Naive thymus-derived CD4-positive, alpha-beta T cell (primary cell): ENCODE results near the gene LPCAT3. TPM values are rescaled to one million over a fixed set of nuclear protein-coding genes. Genes with fewer than 3 reads are reported as not detected.

ENCODE experiments used
- ATAC-seq: fragments of 150-1000 bp; cut with Tn5 transposase; 2 replicates; pipeline ENCODE4 v1.10.0; 2021; ENCODE audit warnings: mild to moderate bottlenecking, moderate library complexity
- CTCF ChIA-PET: fragments of 350-600 bp; sonication (Branson Sonifier 250); formaldehyde crosslinking; loops from one replicate; lab custom pipeline; 2021; ENCODE audit warnings: antibody characterized with exemption; lab: Charles Lee
- POLR2A ChIA-PET: fragments of 350-600 bp; sonication (Branson Sonifier 250); formaldehyde crosslinking; loops from one replicate; lab custom pipeline; 2021; ENCODE audit warnings: antibody characterized with exemption, inconsistent platforms; lab: Charles Lee
- DNase-seq, 9 donors: peaks; one replicate each; pipeline versions ENCODE4 v3.0.0 to v3.0.0-alpha.2; 2020 to 2022; ENCODE audit warnings: mixed read lengths in 1 of 9
- H3K27ac ChIP-seq: one replicate; pipeline ENCODE4 v1.7.0; 2013; ENCODE audit warnings: mild to moderate bottlenecking, low read depth, low read length, moderate library complexity
- H3K27me3 ChIP-seq, 2 donors: one replicate each; pipeline ENCODE4 v1.7.0; 2013; ENCODE audit warnings: low read length in 2 of 2, mild to moderate bottlenecking in 2 of 2, moderate library complexity in 2 of 2; ENCODE audit not compliant: control insufficient read depth in 2 of 2, insufficient read depth in 2 of 2
- H3K36me3 ChIP-seq, 3 experiments: 1 replicate in 2 of 3; 2 replicates in 1 of 3; pipeline ENCODE4 v1.7.0; 2013; ENCODE audit warnings: low read length in 3 of 3, mild to moderate bottlenecking in 3 of 3, moderate library complexity in 1 of 3; ENCODE audit not compliant: insufficient read depth in 3 of 3, control insufficient read depth in 2 of 3
- H3K4me1 ChIP-seq, 2 donors: one replicate each; pipeline ENCODE4 v1.7.0; 2013; ENCODE audit warnings: low read length in 2 of 2, mild to moderate bottlenecking in 2 of 2, moderate library complexity in 1 of 2; ENCODE audit not compliant: control insufficient read depth in 2 of 2, insufficient read depth in 2 of 2
- H3K4me3 ChIP-seq: 2 replicates; pipeline ENCODE4 v1.7.0; 2013; ENCODE audit warnings: mild to moderate bottlenecking, low read length
- H3K9me3 ChIP-seq, 3 experiments: 1 replicate in 2 of 3; 2 replicates in 1 of 3; pipeline ENCODE4 v1.7.0; 2013; ENCODE audit warnings: low read length in 3 of 3; ENCODE audit not compliant: control insufficient read depth in 2 of 3
- H3K27ac Mint-ChIP-seq, 9 donors: one replicate each; pipeline ENCODE4 v1.8.0; 2020 to 2022; ENCODE audit warnings: mixed read lengths in 9 of 9, mild to moderate bottlenecking in 8 of 9, moderate library complexity in 5 of 9, inconsistent platforms in 2 of 9
- H3K27me3 Mint-ChIP-seq, 5 donors: one replicate each; pipeline ENCODE4 v1.8.0; 2021 to 2022; ENCODE audit warnings: mixed read lengths in 5 of 5, mild to moderate bottlenecking in 1 of 5
- H3K36me3 Mint-ChIP-seq, 5 donors: one replicate each; pipeline ENCODE4 v1.8.0; 2020 to 2022; ENCODE audit warnings: mixed read lengths in 5 of 5, mild to moderate bottlenecking in 3 of 5, inconsistent platforms in 1 of 5
- H3K4me1 Mint-ChIP-seq, 7 donors: one replicate each; pipeline ENCODE4 v1.8.0; 2020 to 2022; ENCODE audit warnings: mixed read lengths in 7 of 7, mild to moderate bottlenecking in 3 of 7, inconsistent platforms in 1 of 7
- H3K4me3 Mint-ChIP-seq, 10 donors: one replicate each; pipeline ENCODE4 v1.8.0; 2020 to 2022; ENCODE audit warnings: mild to moderate bottlenecking in 10 of 10, mixed read lengths in 10 of 10, moderate library complexity in 6 of 10, inconsistent platforms in 2 of 10
- H3K9me3 Mint-ChIP-seq, 11 donors: one replicate each; pipeline ENCODE4 v1.8.0; 2020 to 2022; ENCODE audit warnings: mixed read lengths in 11 of 11, mild to moderate bottlenecking in 4 of 11, inconsistent platforms in 1 of 11, moderate library complexity in 1 of 11
- intact Hi-C, 2 donors: fragments of 100-400 bp; cut with micrococcal nuclease; formaldehyde crosslinking; loops; one replicate each; pipeline ENCODE4 v1.15.1; 2023
- polyA plus RNA-seq, 2 donors: library from polyadenylated mRNA; unstranded; fragments of 300-500 nt; fragmentation: Illumina TruSeq; gene quantifications; one replicate each; pipeline ENCODE4 v1.2.3, GENCODE V29; 2021
- total RNA-seq, 6 experiments: library from RNA in 5 of 6; stranded (reverse) in 5 of 6; gene quantifications; 1 replicate in 5 of 6; 2 replicates in 1 of 6; pipeline ENCODE4 v1.2.3 and lab custom pipeline; 2021 to 2026

Gene LPCAT3
- total and polyA plus RNA-seq, 7 experiments from 2014 or later, result 16.7 to 37.9 (median 27.1) TPM

GRCh38 chr12:6936194-6936635, 82.1 kb downstream of the LPCAT3 start:
- Mint-ChIP-seq H3K36me3 (peaks cover 0 to 19% (median 0%) of the 10 kb centered on the region in 5 donors), H3K4me3 (peak overlapping the region; percentile 75 to 88 (median 84)), H3K4me1 (peaks cover 44 to 73% (median 56%) of the 10 kb centered on the region in 7 donors), H3K27ac (peak overlapping the region; percentile 88 to 99 (median 96)), H3K27me3 (no peaks in the 10 kb centered on the region), H3K9me3 (no peaks in the 10 kb centered on the region)
- DNase-seq, result no peak
- Histone ChIP-seq H3K4me3 (peak overlapping the region; percentile 90), H3K27ac (peak overlapping the region; percentile 92), H3K9me3 (no peaks in the 10 kb centered on the region), H3K4me1 (peaks cover 5 to 38% of the 10 kb centered on the region in 2 donors), H3K27me3 (no peaks in the 10 kb centered on the region), H3K36me3 (peaks cover 0 to 8% (median 0%) of the 10 kb centered on the region in 3 experiments)
- no peak for ATAC-seq
- CTCF ChIA-PET, result interaction anchor here (0.6 to 5.1 kb wide), 5 partner anchors 9 to 30 kb away, joined by 3 to 47 read pairs (median 4); no protein-coding TSS in a partner anchor
- intact Hi-C loops, result loop anchor here in 1 of 2 donors (5.0 kb wide), 1 partner anchor 251 kb away; the partner anchor contains the start of gene PEX5
- POLR2A ChIA-PET, result interaction anchor here (0.5 to 23.3 kb wide), 12 partner anchors 6 to 270 kb away, joined by 3 to 1270 read pairs (median 19); partner anchors contain the start of genes ATN1, C12orf57, CDCA3 and ENO2

DNA sequence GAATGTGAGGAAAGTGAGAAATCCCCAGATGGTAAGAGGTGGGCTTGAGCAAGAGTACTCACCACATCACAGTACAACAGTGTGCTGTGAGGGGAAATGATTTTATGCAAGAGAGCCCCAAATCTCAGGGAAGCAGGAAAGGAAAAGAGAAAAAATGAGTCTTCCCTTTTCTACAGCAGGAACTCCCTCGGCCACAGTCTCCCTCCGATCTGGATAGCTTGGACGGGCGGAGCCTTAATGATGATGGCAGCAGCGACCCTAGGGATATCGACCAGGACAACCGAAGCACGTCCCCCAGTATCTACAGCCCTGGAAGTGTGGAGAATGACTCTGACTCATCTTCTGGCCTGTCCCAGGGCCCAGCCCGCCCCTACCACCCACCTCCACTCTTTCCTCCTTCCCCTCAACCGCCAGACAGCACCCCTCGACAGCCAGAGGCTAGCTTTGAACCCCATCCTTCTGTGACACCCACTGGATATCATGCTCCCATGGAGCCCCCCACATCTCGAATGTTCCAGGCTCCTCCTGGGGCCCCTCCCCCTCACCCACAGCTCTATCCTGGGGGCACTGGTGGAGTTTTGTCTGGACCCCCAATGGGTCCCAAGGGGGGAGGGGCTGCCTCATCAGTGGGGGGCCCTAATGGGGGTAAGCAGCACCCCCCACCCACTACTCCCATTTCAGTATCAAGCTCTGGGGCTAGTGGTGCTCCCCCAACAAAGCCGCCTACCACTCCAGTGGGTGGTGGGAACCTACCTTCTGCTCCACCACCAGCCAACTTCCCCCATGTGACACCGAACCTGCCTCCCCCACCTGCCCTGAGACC, 82.7 kb downstream of the LPCAT3 start:
- peaks cover 45 to 77% (median 61%) of the 10 kb centered on the region in 7 donors for H3K4me1 Mint-ChIP-seq
- peak overlapping the region; percentile 19 to 88 (median 74) for H3K4me3 Mint-ChIP-seq
- H3K36me3 Mint-ChIP-seq, result peaks cover 0 to 19% (median 0%) of the 10 kb centered on the region in 5 donors
- Histone ChIP-seq H3K27ac (peak overlapping the region; percentile 92), H3K4me1 (peaks cover 5 to 38% of the 10 kb centered on the region in 2 donors), H3K4me3 (no peak overlapping the region), H3K9me3 (no peaks in the 10 kb centered on the region), H3K27me3 (no peaks in the 10 kb centered on the region), H3K36me3 (peaks cover 0 to 4% (median 0%) of the 10 kb centered on the region in 3 experiments)
- H3K9me3 Mint-ChIP-seq, result no peaks in the 10 kb centered on the region
- POLR2A ChIA-PET, result interaction anchor here (0.9 to 23.3 kb wide), 9 partner anchors 5 to 172 kb away, joined by 3 to 1270 read pairs (median 24); partner anchors contain the start of genes ATN1, C12orf57, ENO2 and PTPN6
- DNase-seq (no peak), ATAC-seq (no peak)
- CTCF ChIA-PET, result interaction anchor here (0.6 to 5.1 kb wide), 4 partner anchors 10 to 31 kb away, joined by 3 to 47 read pairs (median 5); no protein-coding TSS in a partner anchor
- H3K27ac Mint-ChIP-seq, result peak overlapping the region; percentile 57 to 99 (median 95)
- no peaks in the 10 kb centered on the region for H3K27me3 Mint-ChIP-seq
- intact Hi-C loops, result loop anchor here in 1 of 2 donors (5.0 kb wide), 1 partner anchor 252 kb away; the partner anchor contains the start of gene PEX5

- ChIA-PET CTCF (interaction anchor here (0.9 to 5.1 kb wide), 3 partner anchors 9 to 27 kb away, joined by 3 to 47 read pairs (median 7); no protein-coding TSS in a partner anchor), POLR2A (interaction anchor here (0.8 to 23.3 kb wide), 6 partner anchors 4 to 174 kb away, joined by 3 to 1270 read pairs (median 190); partner anchors contain the start of genes ATN1, C12orf57, PTPN6 and RNU7-1)
- H3K9me3 Mint-ChIP-seq, result no peaks in the 10 kb centered on the region
- H3K36me3 ChIP-seq, result peaks cover 0 to 4% (median 0%) of the 10 kb centered on the region in 3 experiments
- peak overlapping the region; percentile 92 for H3K27ac ChIP-seq
- DNase-seq (no peak), ATAC-seq (no peak)
- peak overlapping the region; percentile 57 to 99 (median 84) for H3K27ac Mint-ChIP-seq
- intact Hi-C loops, result no loop called here
- H3K36me3 Mint-ChIP-seq, result peaks cover 0 to 17% (median 0%) of the 10 kb centered on the region in 5 donors
- H3K27me3 ChIP-seq, result no peaks in the 10 kb centered on the region
- H3K27me3 Mint-ChIP-seq, result no peaks in the 10 kb centered on the region
- H3K4me1 Mint-ChIP-seq, result peaks cover 49 to 82% (median 67%) of the 10 kb centered on the region in 7 donors
- H3K4me3 ChIP-seq, result no peak overlapping the region
- peak overlapping the region in 3 of 10 donors; percentile 41 to 59 (median 42) for H3K4me3 Mint-ChIP-seq
- H3K9me3 ChIP-seq, result no peaks in the 10 kb centered on the region
- peaks cover 6 to 46% of the 10 kb centered on the region in 2 donors for H3K4me1 ChIP-seq
Measured at GRCh38 chr12:6934110-6934509, 84.2 kb downstream of the LPCAT3 start.

DNA sequence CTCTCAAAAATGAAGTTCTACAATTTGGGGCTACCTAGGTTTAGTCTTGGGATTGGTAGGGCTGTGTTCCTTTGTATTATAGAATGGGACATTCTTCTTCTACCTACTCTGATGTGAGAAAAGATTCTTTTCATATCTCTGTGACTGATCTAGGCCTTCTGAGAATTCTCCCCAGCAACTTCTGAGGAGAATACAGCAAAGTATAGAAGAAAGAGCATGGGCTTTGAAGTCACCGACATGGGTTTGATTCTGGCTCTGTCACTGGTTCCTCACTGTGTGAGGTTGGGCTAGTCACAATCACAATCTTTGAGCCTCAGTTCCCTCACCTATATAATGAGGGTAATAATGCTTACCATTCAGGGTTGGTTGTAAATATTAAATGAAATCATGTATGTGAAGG, 85.5 kb downstream of the LPCAT3 start:
- Histone ChIP-seq H3K4me3 (no peak overlapping the region), H3K9me3 (no peaks in the 10 kb centered on the region), H3K27ac (peak overlapping the region; percentile 92), H3K36me3 (peaks cover 0 to 4% (median 0%) of the 10 kb centered on the region in 3 experiments), H3K4me1 (peaks cover 13 to 46% of the 10 kb centered on the region in 2 donors), H3K27me3 (no peaks in the 10 kb centered on the region)
- Mint-ChIP-seq H3K27me3 (no peaks in the 10 kb centered on the region), H3K4me3 (peak overlapping the region; percentile 36 to 81 (median 49)), H3K4me1 (peaks cover 52 to 82% (median 68%) of the 10 kb centered on the region in 7 donors), H3K9me3 (no peaks in the 10 kb centered on the region), H3K36me3 (peaks cover 0 to 16% (median 0%) of the 10 kb centered on the region in 5 donors), H3K27ac (peak overlapping the region; percentile 48 to 99 (median 93))
- peak in 3 of 9 donors; percentile 50 to 56 (median 53) for DNase-seq
- CTCF ChIA-PET, result interaction anchor here (0.7 kb wide), 1 partner anchor 12 kb away, joined by 5 read pairs; no protein-coding TSS in a partner anchor
- ATAC-seq, result peak; percentile 36
- POLR2A ChIA-PET, result interaction anchor here (0.6 to 23.3 kb wide), 8 partner anchors 3 to 65 kb away, joined by 3 to 1270 read pairs (median 4); partner anchors contain the start of genes ATN1, C12orf57, PTPN6 and RNU7-1
- intact Hi-C loops, result no loop called here

- DNase-seq (peak in 1 of 9 donors; percentile 39), ATAC-seq (peak; percentile 15)
- POLR2A ChIA-PET, result interaction anchor here (0.7 to 23.3 kb wide), 13 partner anchors 12 to 182 kb away, joined by 3 to 367 read pairs (median 4); partner anchors contain the start of genes C12orf57, ENO2, PTPN6 and RNU7-1
- peak overlapping the region; percentile 79 to 92 (median 88) for H3K4me3 Mint-ChIP-seq
- intact Hi-C loops, result loop anchor here in 1 of 2 donors (1.0 kb wide), 2 partner anchors 8 to 15 kb away; partner anchors contain the start of gene ENO2
- no peaks in the 10 kb centered on the region for H3K9me3 Mint-ChIP-seq
- H3K27ac Mint-ChIP-seq, result peak overlapping the region; percentile 83 to 95 (median 93)
- Histone ChIP-seq H3K9me3 (no peaks in the 10 kb centered on the region), H3K4me1 (peaks cover 12 to 44% of the 10 kb centered on the region in 2 donors), H3K27ac (peak overlapping the region; percentile 86), H3K4me3 (peak overlapping the region; percentile 60), H3K36me3 (peaks cover 0 to 3% (median 0%) of the 10 kb centered on the region in 3 experiments), H3K27me3 (no peaks in the 10 kb centered on the region)
- H3K27me3 Mint-ChIP-seq, result no peaks in the 10 kb centered on the region
- CTCF ChIA-PET, result interaction anchor here (0.6 to 1.6 kb wide), 6 partner anchors 8 to 60 kb away, joined by 3 to 9 read pairs (median 4); partner anchors contain the start of genes C12orf57 and RNU7-1
- peaks cover 0 to 9% (median 0%) of the 10 kb centered on the region in 5 donors for H3K36me3 Mint-ChIP-seq
- peaks cover 48 to 77% (median 70%) of the 10 kb centered on the region in 7 donors for H3K4me1 Mint-ChIP-seq
Measured at GRCh38 chr12:6929466-6930452, 88.5 kb downstream of the LPCAT3 start.
